ENCODE measurements around the gene CLVS2.

DNA sequence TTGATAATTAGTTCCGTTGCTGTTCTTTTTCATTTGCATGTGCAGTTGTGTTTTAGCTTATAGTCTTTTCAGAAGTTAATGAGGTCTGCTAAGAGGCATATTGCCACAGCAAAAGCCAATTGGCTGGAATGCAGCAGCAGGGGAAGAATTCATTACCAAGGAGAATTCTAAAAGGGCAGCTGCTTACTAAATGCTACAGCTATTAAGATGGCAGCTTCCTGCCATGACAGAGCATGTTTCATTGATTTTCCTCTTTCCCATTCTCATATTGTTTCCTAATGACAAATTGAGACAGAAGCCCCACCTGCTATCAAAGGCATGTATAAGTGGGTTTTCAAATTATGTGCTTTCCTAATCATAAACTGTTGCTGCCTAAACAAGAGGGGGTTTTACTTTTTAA is 66.6 kb downstream of the CLVS2 start:
- TF ChIP-seq, protein P1, sequence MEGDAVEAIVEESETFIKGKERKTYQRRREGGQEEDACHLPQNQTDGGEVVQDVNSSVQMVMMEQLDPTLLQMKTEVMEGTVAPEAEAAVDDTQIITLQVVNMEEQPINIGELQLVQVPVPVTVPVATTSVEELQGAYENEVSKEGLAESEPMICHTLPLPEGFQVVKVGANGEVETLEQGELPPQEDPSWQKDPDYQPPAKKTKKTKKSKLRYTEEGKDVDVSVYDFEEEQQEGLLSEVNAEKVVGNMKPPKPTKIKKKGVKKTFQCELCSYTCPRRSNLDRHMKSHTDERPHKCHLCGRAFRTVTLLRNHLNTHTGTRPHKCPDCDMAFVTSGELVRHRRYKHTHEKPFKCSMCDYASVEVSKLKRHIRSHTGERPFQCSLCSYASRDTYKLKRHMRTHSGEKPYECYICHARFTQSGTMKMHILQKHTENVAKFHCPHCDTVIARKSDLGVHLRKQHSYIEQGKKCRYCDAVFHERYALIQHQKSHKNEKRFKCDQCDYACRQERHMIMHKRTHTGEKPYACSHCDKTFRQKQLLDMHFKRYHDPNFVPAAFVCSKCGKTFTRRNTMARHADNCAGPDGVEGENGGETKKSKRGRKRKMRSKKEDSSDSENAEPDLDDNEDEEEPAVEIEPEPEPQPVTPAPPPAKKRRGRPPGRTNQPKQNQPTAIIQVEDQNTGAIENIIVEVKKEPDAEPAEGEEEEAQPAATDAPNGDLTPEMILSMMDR (IDR thresholded peaks at IDR 0.05), result no peak
- no peak for TF ChIP-seq ZFX (IDR thresholded peaks at IDR 0.05; ENCODE audit: borderline replicate concordance)

Measured in 22Rv1 (cell line).